ENCODE results near the gene ELK3. TPM values are rescaled to one million over a fixed set of nuclear protein-coding genes. Genes with fewer than 3 reads are reported as not detected.

Gene ELK3
- total and polyA plus RNA-seq, 2 experiments from 2014 or later = 5.5 to 8.3 TPM

GRCh38 chr12:96294831-96295230 is 100.7 kb downstream of the ELK3 start:
- no peaks in the 10 kb centered on the region for H3K9me3 Mint-ChIP-seq
- no peak overlapping the region for H3K4me2 ChIP-seq
- no peak overlapping the region for H2AFZ ChIP-seq
- H3K36me3 Mint-ChIP-seq (ENCODE audit: low read depth) = peaks cover 16% of the 10 kb centered on the region
- DNase-seq (ENCODE audit: low spot score) (no peak), ATAC-seq (no peak)
- H3K4me3 Mint-ChIP-seq = no peak overlapping the region
- H3K9me2 ChIP-seq (ENCODE audit: insufficient read depth) = no peaks in the 10 kb centered on the region
- no peaks in the 10 kb centered on the region for H4K20me1 ChIP-seq (replicated peaks; ENCODE audit: insufficient read depth)
- H3K79me2 ChIP-seq (replicated peaks; ENCODE audit: insufficient read depth) = no peaks in the 10 kb centered on the region
- H3K36me3 ChIP-seq (ENCODE audit: insufficient read depth) = no peaks in the 10 kb centered on the region
- no peaks in the 10 kb centered on the region for H3K27me3 ChIP-seq (ENCODE audit: insufficient read depth)
- H3K4me1 Mint-ChIP-seq = peaks cover 3% of the 10 kb centered on the region; the same call in 2 of the 3 replicates
- no peak overlapping the region for H3K27ac ChIP-seq (ENCODE audit: low read depth)
- no peak overlapping the region for H3K4me3 ChIP-seq
- H3F3A ChIP-seq (replicated peaks; ENCODE audit: low read depth) = no peaks in the 10 kb centered on the region
- no peak overlapping the region for H3K27ac Mint-ChIP-seq
- H3K27me3 Mint-ChIP-seq (ENCODE audit: insufficient read depth, low read depth, poor library complexity) = peaks cover 5% of the 10 kb centered on the region
- no peak for TF ChIP-seq ZNF114 (CRISPR knock-in tag; IDR thresholded peaks at IDR 0.05)
- TF ChIP-seq STAT1 (IDR thresholded peaks at IDR 0.05; ENCODE audit: unreplicated experiment) = no peak
- TF ChIP-seq CREB1 (CRISPR knock-in tag; IDR thresholded peaks at IDR 0.05; ENCODE audit: low read depth) = no peak
- no peak for TF ChIP-seq ETS1 (IDR thresholded peaks at IDR 0.05)
- TF ChIP-seq ZNF331 (CRISPR knock-in tag; IDR thresholded peaks at IDR 0.05; ENCODE audit: low read depth) = no peak
- no peak for TF ChIP-seq JUNB (IDR thresholded peaks at IDR 0.05; ENCODE audit: unreplicated experiment)
- no peak for TF ChIP-seq EZH2phosphoT487 (IDR thresholded peaks at IDR 0.05; ENCODE audit: unreplicated experiment)
- TF ChIP-seq, protein P1, sequence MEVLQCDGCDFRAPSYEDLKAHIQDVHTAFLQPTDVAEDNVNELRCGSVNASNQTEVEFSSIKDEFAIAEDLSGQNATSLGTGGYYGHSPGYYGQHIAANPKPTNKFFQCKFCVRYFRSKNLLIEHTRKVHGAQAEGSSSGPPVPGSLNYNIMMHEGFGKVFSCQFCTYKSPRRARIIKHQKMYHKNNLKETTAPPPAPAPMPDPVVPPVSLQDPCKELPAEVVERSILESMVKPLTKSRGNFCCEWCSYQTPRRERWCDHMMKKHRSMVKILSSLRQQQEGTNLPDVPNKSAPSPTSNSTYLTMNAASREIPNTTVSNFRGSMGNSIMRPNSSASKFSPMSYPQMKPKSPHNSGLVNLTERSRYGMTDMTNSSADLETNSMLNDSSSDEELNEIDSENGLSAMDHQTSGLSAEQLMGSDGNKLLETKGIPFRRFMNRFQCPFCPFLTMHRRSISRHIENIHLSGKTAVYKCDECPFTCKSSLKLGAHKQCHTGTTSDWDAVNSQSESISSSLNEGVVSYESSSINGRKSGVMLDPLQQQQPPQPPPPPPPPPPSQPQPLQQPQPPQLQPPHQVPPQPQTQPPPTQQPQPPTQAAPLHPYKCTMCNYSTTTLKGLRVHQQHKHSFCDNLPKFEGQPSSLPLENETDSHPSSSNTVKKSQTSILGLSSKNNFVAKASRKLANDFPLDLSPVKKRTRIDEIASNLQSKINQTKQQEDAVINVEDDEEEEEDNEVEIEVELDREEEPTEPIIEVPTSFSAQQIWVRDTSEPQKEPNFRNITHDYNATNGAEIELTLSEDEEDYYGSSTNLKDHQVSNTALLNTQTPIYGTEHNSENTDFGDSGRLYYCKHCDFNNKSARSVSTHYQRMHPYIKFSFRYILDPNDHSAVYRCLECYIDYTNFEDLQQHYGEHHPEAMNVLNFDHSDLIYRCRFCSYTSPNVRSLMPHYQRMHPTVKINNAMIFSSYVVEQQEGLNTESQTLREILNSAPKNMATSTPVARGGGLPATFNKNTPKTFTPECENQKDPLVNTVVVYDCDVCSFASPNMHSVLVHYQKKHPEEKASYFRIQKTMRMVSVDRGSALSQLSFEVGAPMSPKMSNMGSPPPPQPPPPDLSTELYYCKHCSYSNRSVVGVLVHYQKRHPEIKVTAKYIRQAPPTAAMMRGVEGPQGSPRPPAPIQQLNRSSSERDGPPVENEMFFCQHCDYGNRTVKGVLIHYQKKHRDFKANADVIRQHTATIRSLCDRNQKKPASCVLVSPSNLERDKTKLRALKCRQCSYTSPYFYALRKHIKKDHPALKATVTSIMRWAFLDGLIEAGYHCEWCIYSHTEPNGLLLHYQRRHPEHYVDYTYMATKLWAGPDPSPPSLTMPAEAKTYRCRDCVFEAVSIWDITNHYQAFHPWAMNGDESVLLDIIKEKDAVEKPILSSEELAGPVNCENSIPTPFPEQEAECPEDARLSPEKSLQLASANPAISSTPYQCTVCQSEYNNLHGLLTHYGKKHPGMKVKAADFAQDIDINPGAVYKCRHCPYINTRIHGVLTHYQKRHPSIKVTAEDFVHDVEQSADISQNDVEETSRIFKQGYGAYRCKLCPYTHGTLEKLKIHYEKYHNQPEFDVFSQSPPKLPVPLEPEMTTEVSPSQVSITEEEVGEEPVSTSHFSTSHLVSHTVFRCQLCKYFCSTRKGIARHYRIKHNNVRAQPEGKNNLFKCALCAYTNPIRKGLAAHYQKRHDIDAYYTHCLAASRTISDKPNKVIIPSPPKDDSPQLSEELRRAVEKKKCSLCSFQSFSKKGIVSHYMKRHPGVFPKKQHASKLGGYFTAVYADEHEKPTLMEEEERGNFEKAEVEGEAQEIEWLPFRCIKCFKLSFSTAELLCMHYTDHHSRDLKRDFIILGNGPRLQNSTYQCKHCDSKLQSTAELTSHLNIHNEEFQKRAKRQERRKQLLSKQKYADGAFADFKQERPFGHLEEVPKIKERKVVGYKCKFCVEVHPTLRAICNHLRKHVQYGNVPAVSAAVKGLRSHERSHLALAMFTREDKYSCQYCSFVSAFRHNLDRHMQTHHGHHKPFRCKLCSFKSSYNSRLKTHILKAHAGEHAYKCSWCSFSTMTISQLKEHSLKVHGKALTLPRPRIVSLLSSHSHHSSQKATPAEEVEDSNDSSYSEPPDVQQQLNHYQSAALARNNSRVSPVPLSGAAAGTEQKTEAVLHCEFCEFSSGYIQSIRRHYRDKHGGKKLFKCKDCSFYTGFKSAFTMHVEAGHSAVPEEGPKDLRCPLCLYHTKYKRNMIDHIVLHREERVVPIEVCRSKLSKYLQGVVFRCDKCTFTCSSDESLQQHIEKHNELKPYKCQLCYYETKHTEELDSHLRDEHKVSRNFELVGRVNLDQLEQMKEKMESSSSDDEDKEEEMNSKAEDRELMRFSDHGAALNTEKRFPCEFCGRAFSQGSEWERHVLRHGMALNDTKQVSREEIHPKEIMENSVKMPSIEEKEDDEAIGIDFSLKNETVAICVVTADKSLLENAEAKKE (CRISPR knock-in tag; IDR thresholded peaks at IDR 0.05) = no peak
- TF ChIP-seq POLR2AphosphoS5 (IDR thresholded peaks at IDR 0.05; ENCODE audit: low read depth) = no peak
- no peak for TF ChIP-seq CTCF (conservative IDR thresholded peaks at IDR 0.05; ENCODE audit: low read depth in 2 of 2)
- no peak for TF ChIP-seq NANOG (IDR thresholded peaks at IDR 0.05; ENCODE audit: borderline replicate concordance)
- no peak for TF ChIP-seq EZH2 (IDR thresholded peaks at IDR 0.05; ENCODE audit: low read depth, unreplicated experiment)
- no peak for TF ChIP-seq REST (IDR thresholded peaks at IDR 0.05; ENCODE audit: unreplicated experiment)
- H3K4me1 ChIP-seq (ENCODE audit: insufficient read depth) = peaks cover 6% of the 10 kb centered on the region; the same call in 1 of the 2 replicates

Measured in GM23338 (cell line).